Neural cell (in vitro differentiated cells): ENCODE measurements around the gene CAPN12.

Experiments used
- CTCF ChIP-seq: fragments of 450-650 bp; IDR thresholded peaks from 2 replicates; pipeline ENCODE4 v1.5.1; 2014; ENCODE audit warnings: antibody characterized with exemption, mild to moderate bottlenecking, moderate library complexity; ENCODE audit not compliant: poor library complexity, severe bottlenecking
- EP300 ChIP-seq: fragments of 450-650 bp; conservative IDR thresholded peaks from 2 replicates; pipeline ENCODE4 v1.6.1; 2014; ENCODE audit warnings: antibody characterized with exemption, mild to moderate bottlenecking, moderate library complexity; ENCODE audit not compliant: poor library complexity, severe bottlenecking
- EZH2 ChIP-seq: fragments of 200-600, 300-800 bp; shearing (Covaris generic), sonication (generic); IDR thresholded peaks from 2 replicates; pipeline ENCODE4 v1.6.1; 2014; ENCODE audit warnings: antibody characterized with exemption, low read length, borderline replicate concordance, mild to moderate bottlenecking; ENCODE audit not compliant: insufficient read depth, poor library complexity, severe bottlenecking
- MXI1 ChIP-seq: fragments of 450-650 bp; conservative IDR thresholded peaks from 2 replicates; pipeline ENCODE4 v1.6.1; 2014; ENCODE audit warnings: antibody characterized with exemption, mild to moderate bottlenecking; ENCODE audit not compliant: poor library complexity, severe bottlenecking
- POLR2AphosphoS5 ChIP-seq: IDR thresholded peaks from 2 replicates; pipeline ENCODE4 v1.6.1; 2012
- REST ChIP-seq: IDR thresholded peaks from 2 replicates; pipeline ENCODE4 v1.6.1; 2012; ENCODE audit warnings: borderline replicate concordance

- TF ChIP-seq MXI1 (no peak), CTCF (no peak), POLR2AphosphoS5 (no peak), EZH2 (no peak), REST (no peak), EP300 (no peak)
Observed at GRCh38 chr19:38778733-38779132, 34.5 kb upstream of the CAPN12 start.
